ENCODE results near the gene NUTF2. TPM values are rescaled to one million over a fixed set of nuclear protein-coding genes. Genes with fewer than 3 reads are reported as not detected.

NUTF2 gene
- total and polyA plus RNA-seq, 2 of the 4 experiments (the other 2 are of a cell fraction): 42.7 to 361 TPM

DNA sequence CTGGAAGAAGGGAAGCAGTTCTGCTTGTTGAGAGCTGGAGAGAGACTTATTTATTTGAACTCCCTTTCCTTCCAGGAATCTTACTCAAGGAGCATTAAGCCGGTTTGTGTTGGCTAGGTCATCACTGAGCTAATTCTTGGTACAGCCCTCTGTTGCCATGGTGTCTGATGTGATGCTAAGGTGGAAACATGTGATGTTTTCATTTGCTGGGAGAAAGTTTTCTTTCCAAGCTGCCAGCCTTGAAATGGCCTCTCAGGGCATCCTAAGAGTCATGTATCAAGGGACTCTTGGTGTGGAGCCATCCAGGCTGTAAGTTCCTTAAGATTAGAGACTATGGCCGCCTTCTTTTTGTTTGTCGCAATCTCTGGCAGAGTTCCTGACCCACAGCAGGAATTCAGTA is 50.5 kb downstream of the NUTF2 start:
- Histone ChIP-seq H4K20me1 (ENCODE audit: insufficient read depth, low read length) (peaks cover 43% of the 10 kb centered on the region), H3K9me1 (ENCODE audit: insufficient read depth, low read length) (peaks cover 25% of the 10 kb centered on the region), H3K27ac (ENCODE audit: insufficient read depth, low read length) (no peak overlapping the region), H2AFZ (replicated peaks; ENCODE audit: low read length, poor library complexity) (no peak overlapping the region), H3K14ac (replicated peaks; ENCODE audit: low read depth, low read length) (no peak overlapping the region), H4K5ac (ENCODE audit: low read depth, low read length) (no peak overlapping the region), H2BK5ac (ENCODE audit: low read depth, low read length, poor library complexity, severe bottlenecking) (no peak overlapping the region), H3K9ac (ENCODE audit: low read depth, low read length) (no peak overlapping the region), H2AK9ac (replicated peaks; ENCODE audit: low read depth, low read length, poor library complexity) (no peak overlapping the region), H2BK20ac (ENCODE audit: low read depth, low read length) (no peak overlapping the region), H4K8ac (ENCODE audit: low read depth in 2 of 2, low read length in 2 of 2) (no peak overlapping the region), H3K36me3 (ENCODE audit: control insufficient read depth, insufficient read depth, low read length) (peaks cover 4% of the 10 kb centered on the region), H3K4ac (ENCODE audit: low read depth, low read length) (no peak overlapping the region), H3K27me3 (ENCODE audit: control insufficient read depth, insufficient read depth, low read length) (no peaks in the 10 kb centered on the region), H3K4me2 (ENCODE audit: low read depth, low read length) (no peak overlapping the region), H3K23ac (ENCODE audit: low read depth, low read length) (no peak overlapping the region), H2BK120ac (ENCODE audit: low read depth, low read length) (no peak overlapping the region), H3K18ac (ENCODE audit: low read depth, low read length) (no peak overlapping the region), H3K4me3 (ENCODE audit: insufficient read depth, low read depth, low read length) (no peak overlapping the region), H4K91ac (ENCODE audit: insufficient read depth, low read depth, low read length) (no peak overlapping the region), H2AK5ac (ENCODE audit: low read depth, low read length) (no peak overlapping the region), H3K4me1 (ENCODE audit: control insufficient read depth, insufficient read depth, low read length) (peaks cover 9% of the 10 kb centered on the region), H2BK15ac (ENCODE audit: low read depth, low read length) (no peak overlapping the region), H3K79me1 (ENCODE audit: low read depth in 1 of 2, low read length in 2 of 2) (peaks cover 30 to 77% of the 10 kb centered on the region in 2 experiments), H3K9me3 (ENCODE audit: control insufficient read depth, insufficient read depth, low read length) (no peaks in the 10 kb centered on the region), H3K56ac (ENCODE audit: extremely low read depth, insufficient read depth, low read length) (no peak overlapping the region)
- intact Hi-C loops (cut with micrococcal nuclease): no loop called here
- in situ Hi-C loops (cut with MboI; ENCODE audit: low sequenced_read_pairs): no loop called here
- POLR2A ChIA-PET (ENCODE audit: unreplicated experiment): no interaction called here
- 100% methylated on average over 2 of the region's 3 CpGs; no CpG with 5 or more reads in 1 of the 2 experiments for WGBS, 2 experiments (ENCODE audit: extremely low coverage in 2 of 2, insufficient read length in 1 of 2)
- dilution Hi-C loops (cut with HindIII; ENCODE audit: low sequenced_read_pairs, unreplicated experiment): no loop called here
- CTCF ChIA-PET: interaction anchor here (0.8 to 1.0 kb wide), 2 partner anchors 14 to 80 kb away, joined by 3 read pairs; no protein-coding TSS in a partner anchor
- DNase-seq (peak; percentile 47), ATAC-seq (ENCODE audit: low read depth) (no peak)
- BruUV-seq (replicated peaks): no TSS peak
- TF ChIP-seq POLR2A (IDR thresholded peaks at IDR 0.05; ENCODE audit: low read depth, low read length) (no peak), SMC3 (IDR thresholded peaks at IDR 0.05; ENCODE audit: low read depth, low read length) (no peak), NFE2L2 (IDR thresholded peaks at IDR 0.05; ENCODE audit: low read depth, low read length) (no peak), RFX5 (IDR thresholded peaks at IDR 0.05; ENCODE audit: low read depth, low read length) (no peak), MAFK (IDR thresholded peaks at IDR 0.05; ENCODE audit: low read depth, low read length) (no peak), RCOR1 (IDR thresholded peaks at IDR 0.05; ENCODE audit: insufficient replicate concordance, low read length) (no peak), RAD21 (IDR thresholded peaks at IDR 0.05; ENCODE audit: low read length) (no peak), BHLHE40 (IDR thresholded peaks at IDR 0.05; ENCODE audit: low read depth, low read length) (no peak), FOS (IDR thresholded peaks at IDR 0.05; ENCODE audit: low read depth, low read length) (no peak)
- TF ChIP-seq, protein P1, sequence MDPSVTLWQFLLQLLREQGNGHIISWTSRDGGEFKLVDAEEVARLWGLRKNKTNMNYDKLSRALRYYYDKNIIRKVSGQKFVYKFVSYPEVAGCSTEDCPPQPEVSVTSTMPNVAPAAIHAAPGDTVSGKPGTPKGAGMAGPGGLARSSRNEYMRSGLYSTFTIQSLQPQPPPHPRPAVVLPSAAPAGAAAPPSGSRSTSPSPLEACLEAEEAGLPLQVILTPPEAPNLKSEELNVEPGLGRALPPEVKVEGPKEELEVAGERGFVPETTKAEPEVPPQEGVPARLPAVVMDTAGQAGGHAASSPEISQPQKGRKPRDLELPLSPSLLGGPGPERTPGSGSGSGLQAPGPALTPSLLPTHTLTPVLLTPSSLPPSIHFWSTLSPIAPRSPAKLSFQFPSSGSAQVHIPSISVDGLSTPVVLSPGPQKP (IDR thresholded peaks at IDR 0.05; ENCODE audit: borderline replicate concordance, low read depth, low read length): no peak
- TF ChIP-seq, protein P2, sequence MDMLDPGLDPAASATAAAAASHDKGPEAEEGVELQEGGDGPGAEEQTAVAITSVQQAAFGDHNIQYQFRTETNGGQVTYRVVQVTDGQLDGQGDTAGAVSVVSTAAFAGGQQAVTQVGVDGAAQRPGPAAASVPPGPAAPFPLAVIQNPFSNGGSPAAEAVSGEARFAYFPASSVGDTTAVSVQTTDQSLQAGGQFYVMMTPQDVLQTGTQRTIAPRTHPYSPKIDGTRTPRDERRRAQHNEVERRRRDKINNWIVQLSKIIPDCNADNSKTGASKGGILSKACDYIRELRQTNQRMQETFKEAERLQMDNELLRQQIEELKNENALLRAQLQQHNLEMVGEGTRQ (IDR thresholded peaks at IDR 0.05; ENCODE audit: low read depth, low read length): no peak
